Choroid plexus epithelial cell (primary cell): ENCODE measurements around the gene HPN.
A peak's percentile ranks its signal among the peaks of the same experiment; 100 is the strongest.

Experiments used
- DNase-seq: peaks from one replicate; pipeline ENCODE4 v3.0.0-alpha.2; 2010; ENCODE audit warnings: low read depth
- H3K4me3 ChIP-seq: 2 replicates; pipeline ENCODE4 v1.5.1; 2011; ENCODE audit warnings: low read depth, mild to moderate bottlenecking, control low read depth, low read length, moderate library complexity
- TF ChIP-seq, protein P1 (sequence below): conservative IDR thresholded peaks from 2 replicates; pipeline ENCODE4 v1.5.1; 2011; ENCODE audit warnings: low read depth, mild to moderate bottlenecking, control low read depth, inconsistent platforms, low read length, moderate library complexity

The HPN gene

DNA sequence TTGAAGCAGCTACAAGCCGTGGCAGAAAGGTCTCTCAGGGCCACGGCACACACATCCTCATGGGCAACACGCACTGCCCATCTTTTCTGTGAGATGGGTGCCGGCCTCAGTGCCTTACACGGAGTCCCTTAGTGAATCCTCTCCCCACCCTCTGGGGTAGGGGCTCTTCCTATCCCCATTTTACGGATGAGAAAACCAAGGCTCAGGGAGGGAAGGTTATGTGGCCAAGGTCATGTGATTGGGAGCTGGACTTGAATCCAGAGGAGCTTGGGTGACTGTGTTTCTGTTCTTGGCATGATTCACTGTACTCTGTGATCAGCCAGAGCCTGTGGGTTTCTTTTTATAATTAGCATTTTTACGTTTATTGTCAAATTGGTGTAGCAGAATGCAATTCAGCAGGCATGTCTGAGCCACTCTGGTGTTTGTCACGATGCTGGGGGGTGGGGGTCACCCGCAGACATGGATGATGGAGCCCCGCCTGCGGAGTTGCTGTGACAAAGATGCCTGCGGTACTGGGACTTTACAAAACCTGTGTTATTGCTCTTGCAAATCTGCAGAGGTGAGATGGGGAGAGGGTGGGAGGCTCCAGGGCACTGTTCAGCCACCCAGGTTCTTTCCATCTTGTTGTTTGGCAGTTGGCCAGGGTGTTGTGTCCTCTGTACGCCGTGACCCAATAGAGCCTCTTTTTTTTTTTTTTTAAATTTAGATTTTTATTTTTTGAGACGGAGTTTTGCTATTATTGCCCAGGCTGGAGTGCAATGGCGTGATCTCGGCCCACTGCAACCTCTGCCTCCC, 6.7 kb upstream of the HPN start:
- TF ChIP-seq, protein P1, sequence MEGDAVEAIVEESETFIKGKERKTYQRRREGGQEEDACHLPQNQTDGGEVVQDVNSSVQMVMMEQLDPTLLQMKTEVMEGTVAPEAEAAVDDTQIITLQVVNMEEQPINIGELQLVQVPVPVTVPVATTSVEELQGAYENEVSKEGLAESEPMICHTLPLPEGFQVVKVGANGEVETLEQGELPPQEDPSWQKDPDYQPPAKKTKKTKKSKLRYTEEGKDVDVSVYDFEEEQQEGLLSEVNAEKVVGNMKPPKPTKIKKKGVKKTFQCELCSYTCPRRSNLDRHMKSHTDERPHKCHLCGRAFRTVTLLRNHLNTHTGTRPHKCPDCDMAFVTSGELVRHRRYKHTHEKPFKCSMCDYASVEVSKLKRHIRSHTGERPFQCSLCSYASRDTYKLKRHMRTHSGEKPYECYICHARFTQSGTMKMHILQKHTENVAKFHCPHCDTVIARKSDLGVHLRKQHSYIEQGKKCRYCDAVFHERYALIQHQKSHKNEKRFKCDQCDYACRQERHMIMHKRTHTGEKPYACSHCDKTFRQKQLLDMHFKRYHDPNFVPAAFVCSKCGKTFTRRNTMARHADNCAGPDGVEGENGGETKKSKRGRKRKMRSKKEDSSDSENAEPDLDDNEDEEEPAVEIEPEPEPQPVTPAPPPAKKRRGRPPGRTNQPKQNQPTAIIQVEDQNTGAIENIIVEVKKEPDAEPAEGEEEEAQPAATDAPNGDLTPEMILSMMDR = no peak
- no peak overlapping the region for H3K4me3 ChIP-seq
- no peak for DNase-seq

GRCh38 chr19:35037716-35038622, 3.6 kb upstream of the HPN start:
- TF ChIP-seq, protein P1 = no peak
- H3K4me3 ChIP-seq = no peak overlapping the region
- no peak for DNase-seq

- no peak overlapping the region for H3K4me3 ChIP-seq
- no peak for DNase-seq
- TF ChIP-seq, protein P1 = no peak
Measured at GRCh38 chr19:35038623-35039512, 2.7 kb upstream of the HPN start.

GRCh38 chr19:35039881-35040825, 1.4 kb upstream of the HPN start:
- no peak overlapping the region for H3K4me3 ChIP-seq
- no peak for DNase-seq
- TF ChIP-seq, protein P1 = no peak

- DNase-seq = peak; percentile 40
- H3K4me3 ChIP-seq = no peak overlapping the region
- TF ChIP-seq, protein P1 = no peak
Measured at GRCh38 chr19:35040826-35041547, 534 bp upstream of the HPN start.
